Common myeloid progenitor, CD34-positive (primary cell): ENCODE measurements around the gene LYZL2.
A peak's percentile ranks its signal among the peaks of the same experiment; 100 is the strongest.
"Not testable (repeated sequence)": the region's sequence is repeated elsewhere in the genome, so short reads cannot be mapped to it uniquely, and the experiment has no call there.

Source experiments
- CTCF ChIA-PET: fragments of 350-600 bp; sonication (Branson Sonifier 250); formaldehyde crosslinking; loops from one replicate; lab custom pipeline; 2021; ENCODE audit warnings: antibody characterized with exemption; lab: Charles Lee
- POLR2A ChIA-PET: fragments of 350-600 bp; sonication (Branson Sonifier 250); formaldehyde crosslinking; loops from one replicate; lab custom pipeline; 2021; ENCODE audit warnings: antibody characterized with exemption; lab: Charles Lee
- DNase-seq, 3 donors: peaks; one replicate each; pipeline versions ENCODE4 v3.0.0 to v3.0.0-alpha.2; 2013
- H3K27ac ChIP-seq, 2 experiments: 1 replicate in 1 of 2; 2 replicates in 1 of 2; pipeline ENCODE4 v1.7.0; 2013; ENCODE audit warnings: inconsistent platforms in 2 of 2, low read length in 2 of 2, mild to moderate bottlenecking in 2 of 2, low read depth in 1 of 2, moderate library complexity in 1 of 2; ENCODE audit not compliant: severe bottlenecking in 2 of 2, insufficient read depth in 1 of 2, poor library complexity in 1 of 2
- H3K27me3 ChIP-seq, 5 experiments: replicated peaks in 2 of 5; 1 replicate in 3 of 5; 2 replicates in 2 of 5; pipeline versions ENCODE4 v1.6.1 to v1.7.0; 2013; ENCODE audit warnings: low read length in 4 of 5, mild to moderate bottlenecking in 2 of 5, moderate library complexity in 2 of 5, inconsistent platforms in 1 of 5; ENCODE audit not compliant: insufficient read depth in 5 of 5, control insufficient read depth in 4 of 5
- H3K36me3 ChIP-seq, 4 experiments: 1 replicate in 2 of 4; 2 replicates in 2 of 4; pipeline versions ENCODE4 v1.6.1 to v1.7.0; 2013; ENCODE audit warnings: low read length in 3 of 4, control low read depth in 1 of 4, mild to moderate bottlenecking in 1 of 4; ENCODE audit not compliant: control insufficient read depth in 4 of 4, insufficient read depth in 4 of 4
- H3K4me1 ChIP-seq, 4 experiments: 1 replicate in 3 of 4; 2 replicates in 1 of 4; pipeline versions ENCODE4 v1.6.1 to v1.7.1; 2013; ENCODE audit warnings: low read length in 3 of 4, mild to moderate bottlenecking in 3 of 4, control low read depth in 1 of 4, inconsistent platforms in 1 of 4, moderate library complexity in 1 of 4; ENCODE audit not compliant: control insufficient read depth in 4 of 4, insufficient read depth in 4 of 4; ENCODE audit errors: control extremely low read depth in 1 of 4
- H3K4me3 ChIP-seq, 7 experiments: 1 replicate in 4 of 7; 2 replicates in 3 of 7; pipeline versions ENCODE4 v1.5.1 to v1.7.0; 2013; ENCODE audit warnings: mild to moderate bottlenecking in 7 of 7, low read length in 6 of 7, moderate library complexity in 6 of 7, inconsistent platforms in 2 of 7, low read depth in 2 of 7, control low read depth in 1 of 7; ENCODE audit not compliant: insufficient read depth in 4 of 7, control insufficient read depth in 1 of 7; ENCODE audit errors: extremely low read depth in 1 of 7
- H3K9me3 ChIP-seq, 5 experiments: 1 replicate in 4 of 5; 2 replicates in 1 of 5; pipeline versions ENCODE4 v1.6.1 to v1.7.1; 2013; ENCODE audit warnings: low read length in 4 of 5, mild to moderate bottlenecking in 2 of 5, inconsistent platforms in 1 of 5, low read depth in 1 of 5, moderate library complexity in 1 of 5; ENCODE audit not compliant: control insufficient read depth in 4 of 5, insufficient read depth in 2 of 5; ENCODE audit errors: control extremely low read depth in 1 of 5
- WGBS: methylation state at CpG from one replicate; pipeline ENCODE4 v1.1.5; 2013; ENCODE audit not compliant: insufficient coverage; 5-methylcytosine and 5-hydroxymethylcytosine counted together

The LYZL2 gene

DNA sequence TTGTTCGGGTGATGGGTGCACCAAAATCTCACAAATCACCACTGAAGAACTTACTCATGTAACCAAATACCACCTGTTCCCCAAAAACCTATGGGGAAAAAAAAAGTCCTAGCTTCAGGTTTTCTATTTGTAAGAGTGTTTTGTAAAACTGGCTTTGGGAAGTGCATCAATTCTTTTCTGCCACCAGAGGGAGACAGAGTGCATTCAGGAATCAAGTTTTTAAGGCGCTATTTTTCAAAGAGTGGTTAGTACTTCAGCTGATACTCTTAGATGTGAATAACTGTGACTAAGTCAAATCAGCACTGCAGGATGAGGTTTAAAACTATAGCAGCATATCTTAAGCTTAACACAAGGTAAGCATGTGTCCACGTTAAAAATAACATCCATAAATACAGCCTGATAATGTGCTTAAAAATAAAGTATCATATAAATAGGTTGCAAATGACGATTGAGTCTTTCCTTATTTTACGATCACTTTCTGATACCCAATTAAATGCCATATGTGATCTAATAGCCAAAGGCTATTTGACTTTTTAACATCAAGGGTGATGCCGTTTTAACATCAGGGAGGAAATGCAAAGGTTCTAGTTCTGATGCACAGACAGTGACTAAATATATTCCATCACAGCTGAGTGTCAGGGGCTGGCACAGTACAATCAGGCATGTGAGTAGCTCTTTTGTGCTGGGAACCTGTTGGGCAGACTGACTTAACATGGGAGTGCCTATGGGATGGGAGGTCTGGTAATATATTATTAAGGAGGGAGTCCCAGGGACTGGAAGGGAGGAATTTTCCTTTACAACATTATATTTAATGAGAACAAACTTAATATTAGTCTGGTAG, 10.6 kb upstream of the LYZL2 start:
- POLR2A ChIA-PET = no interaction called here
- CTCF ChIA-PET = interaction anchor here (0.7 to 2.8 kb wide), 17 partner anchors 8 to 1173 kb away, joined by 3 to 13 read pairs (median 3); partner anchors contain the start of gene LYZL2
- H3K9me3 ChIP-seq = no peaks in the 10 kb centered on the region
- WGBS = 88% methylated on average over 1 of the region's 6 CpGs
- H3K4me1 ChIP-seq = no peaks in the 10 kb centered on the region
- peak; percentile 64 to 86 (median 76) for DNase-seq
- H3K27me3 ChIP-seq = peaks cover 3 to 42% (median 13%) of the 10 kb centered on the region in 5 experiments
- H3K27ac ChIP-seq = no peak overlapping the region
- no peak overlapping the region for H3K4me3 ChIP-seq
- H3K36me3 ChIP-seq = no peaks in the 10 kb centered on the region

DNA sequence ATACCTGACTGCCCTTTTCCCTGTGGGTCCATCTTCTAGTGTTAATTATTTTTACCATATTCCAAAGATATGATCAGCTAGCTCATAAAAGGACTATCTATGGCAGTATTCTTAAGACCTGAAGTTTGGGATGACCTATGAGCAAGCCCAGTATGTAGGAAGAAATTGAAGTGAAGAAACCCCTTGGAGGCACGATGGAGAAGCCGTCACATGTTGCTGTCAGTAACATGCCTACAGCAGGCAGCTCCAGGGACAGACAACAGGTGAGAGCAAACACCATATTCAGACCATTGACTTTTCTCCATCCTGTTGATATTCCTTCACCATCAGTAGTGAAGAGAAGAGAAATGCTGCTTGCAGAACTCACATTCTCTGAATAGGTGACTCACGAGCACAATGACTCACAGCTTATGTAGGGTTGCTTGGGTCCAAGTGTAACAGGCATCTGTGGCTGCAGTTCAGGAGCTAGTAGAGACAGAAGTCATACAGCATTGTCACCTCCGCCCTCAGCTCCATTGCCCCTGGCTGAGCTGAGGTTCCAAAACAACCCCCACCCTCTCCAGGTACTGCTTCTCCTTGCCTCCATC, 8.4 kb upstream of the LYZL2 start:
- ChIA-PET CTCF (interaction anchor here (0.7 to 2.8 kb wide), 7 partner anchors 8 to 240 kb away, joined by 3 to 13 read pairs (median 3); partner anchors contain the start of gene LYZL2), POLR2A (no interaction called here)
- peaks cover 0 to 25% (median 10%) of the 10 kb centered on the region in 5 experiments for H3K27me3 ChIP-seq
- H3K9me3 ChIP-seq = no peaks in the 10 kb centered on the region
- H3K36me3 ChIP-seq = no peaks in the 10 kb centered on the region
- H3K27ac ChIP-seq = no peak overlapping the region
- peak in 2 of 3 donors; percentile 37 to 54 for DNase-seq
- no peak overlapping the region for H3K4me3 ChIP-seq
- H3K4me1 ChIP-seq = no peaks in the 10 kb centered on the region
- WGBS = 100% methylated on average over 3 of the region's 4 CpGs

DNA sequence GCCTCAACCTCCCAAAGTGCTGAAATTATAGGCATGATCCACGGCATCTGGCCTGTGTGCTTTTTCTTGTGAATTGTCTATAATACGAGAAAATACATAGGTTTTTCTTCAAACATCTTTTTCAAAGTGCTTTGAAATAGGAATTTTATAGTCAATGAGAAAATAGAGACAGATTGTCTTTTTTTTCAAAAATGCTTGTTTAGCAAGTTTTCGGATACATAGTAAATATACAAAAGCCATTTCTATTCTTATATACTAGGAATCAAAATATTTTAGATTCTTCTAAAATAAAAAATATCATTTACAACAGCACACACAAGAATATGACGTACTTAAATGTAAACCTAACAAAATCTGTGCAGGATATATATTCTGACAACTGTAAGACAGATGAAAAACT, 1.6 kb upstream of the LYZL2 start:
- no peak overlapping the region for H3K27ac ChIP-seq
- peaks cover 0 to 2% (median 0%) of the 10 kb centered on the region in 5 experiments for H3K27me3 ChIP-seq
- H3K9me3 ChIP-seq = no peaks in the 10 kb centered on the region
- no peak overlapping the region for H3K4me3 ChIP-seq
- ChIA-PET POLR2A (no interaction called here), CTCF (no interaction called here)
- no peak for DNase-seq
- H3K36me3 ChIP-seq = no peaks in the 10 kb centered on the region
- H3K4me1 ChIP-seq = no peaks in the 10 kb centered on the region
- 100% methylated on average over 2 of the region's 4 CpGs for WGBS

DNA sequence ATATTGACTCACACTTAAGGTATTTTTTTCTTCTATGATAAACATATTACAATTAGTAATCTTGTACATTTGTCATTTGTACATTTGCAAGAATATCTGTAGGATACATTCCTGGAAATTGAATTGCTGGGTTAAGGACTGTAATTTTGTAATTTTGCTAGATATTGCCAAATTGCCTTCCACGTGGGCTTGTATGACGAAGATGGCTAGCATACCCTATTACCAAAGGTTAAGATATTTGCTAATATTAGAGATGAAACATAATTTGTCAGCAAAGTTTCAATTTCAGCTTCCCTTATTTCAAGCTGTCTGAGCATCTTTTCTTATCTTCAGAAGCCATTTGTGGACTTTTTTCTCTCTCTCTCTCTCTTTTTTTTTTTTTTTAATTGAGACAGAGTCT, 1.0 kb upstream of the LYZL2 start:
- POLR2A ChIA-PET = no interaction called here
- no peaks in the 10 kb centered on the region for H3K9me3 ChIP-seq
- no CpG with 5 or more reads among the region's 2 CpGs for WGBS
- no peaks in the 10 kb centered on the region for H3K4me1 ChIP-seq
- H3K4me3 ChIP-seq = no peak overlapping the region
- H3K27me3 ChIP-seq = peaks cover 0 to under 1% (median 0%) of the 10 kb centered on the region in 5 experiments
- DNase-seq = no peak
- CTCF ChIA-PET = interaction anchor here (1.6 kb wide), 1 partner anchor 9 kb away, joined by 7 read pairs; no protein-coding TSS in a partner anchor
- no peak overlapping the region for H3K27ac ChIP-seq
- H3K36me3 ChIP-seq = no peaks in the 10 kb centered on the region

DNA sequence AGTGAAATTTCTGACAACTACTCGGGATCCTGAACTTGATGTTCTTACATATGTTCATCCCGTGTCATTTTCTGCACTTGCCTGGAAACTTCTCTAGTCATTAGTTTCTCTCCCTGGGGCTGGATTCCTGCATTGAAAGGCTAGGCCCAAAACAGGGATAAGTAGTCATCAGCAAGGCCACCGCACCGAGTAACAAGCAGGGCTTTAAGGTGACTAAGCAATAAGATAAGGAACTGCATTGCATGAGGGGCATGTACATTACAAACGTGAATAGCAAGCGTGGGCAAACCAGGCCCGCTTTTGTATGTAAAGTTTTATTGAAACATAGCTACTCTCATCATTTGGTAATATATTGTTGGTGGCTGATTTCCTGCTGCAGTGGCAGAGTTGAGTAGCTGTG, 977 bp downstream of the LYZL2 start:
- H3K27me3 ChIP-seq, H3K4me3 ChIP-seq, POLR2A ChIA-PET, H3K4me1 ChIP-seq, H3K36me3 ChIP-seq, H3K27ac ChIP-seq, DNase-seq, H3K9me3 ChIP-seq, CTCF ChIA-PET: not testable (repeated sequence)
- whole genome bisulfite sequencing = 88% methylated on average over 1 of the region's 7 CpGs

DNA sequence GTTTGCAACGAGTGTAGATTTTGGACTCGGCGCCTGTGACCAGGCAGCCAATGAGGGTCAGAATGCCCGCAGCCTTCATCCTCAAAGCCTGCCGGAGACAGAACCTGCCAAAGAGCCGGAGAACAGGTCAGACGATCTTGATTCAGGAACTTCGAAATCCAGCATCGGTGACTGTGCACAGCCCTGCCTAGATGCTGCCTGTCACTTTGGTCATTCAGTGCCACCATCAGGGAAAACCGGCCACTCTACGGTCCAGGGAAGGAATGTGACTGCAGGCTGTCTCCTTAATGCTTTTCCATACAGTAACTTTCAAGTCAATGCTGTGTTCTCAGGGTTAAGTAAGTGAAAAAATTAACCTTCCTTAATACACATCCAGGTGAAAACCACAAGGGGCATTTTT, 2.7 kb downstream of the LYZL2 start:
- DNase-seq, H3K27me3 ChIP-seq, CTCF ChIA-PET, H3K4me1 ChIP-seq, H3K27ac ChIP-seq, H3K36me3 ChIP-seq, POLR2A ChIA-PET, H3K9me3 ChIP-seq, H3K4me3 ChIP-seq: not testable (repeated sequence)
- 94% methylated on average over 3 of the region's 11 CpGs for WGBS

DNA sequence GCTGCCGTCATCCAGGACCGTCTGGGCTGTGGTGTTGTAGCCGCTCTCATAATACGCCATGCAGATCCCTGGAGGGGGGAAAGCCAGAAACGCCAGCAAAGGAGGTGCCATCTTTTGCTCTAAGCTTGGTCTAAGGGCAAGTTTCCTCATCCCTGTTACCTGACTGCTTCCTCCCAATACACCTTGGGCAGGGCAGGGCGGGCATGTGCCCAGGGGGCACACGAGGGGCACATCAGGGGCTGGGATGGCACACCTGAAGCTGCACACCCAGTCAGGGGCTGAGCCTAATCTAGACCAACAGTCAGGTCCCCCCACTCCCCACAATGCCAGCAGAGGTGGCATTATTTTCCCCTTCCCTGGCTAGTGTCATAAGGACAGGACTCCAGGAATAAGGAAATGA, 3.4 kb downstream of the LYZL2 start:
- H3K9me3 ChIP-seq, H3K4me3 ChIP-seq, H3K27me3 ChIP-seq, DNase-seq, H3K4me1 ChIP-seq, POLR2A ChIA-PET, H3K27ac ChIP-seq, H3K36me3 ChIP-seq: not testable (repeated sequence)
- CTCF ChIA-PET = interaction anchor here (0.9 to 1.6 kb wide), 2 partner anchors 11 to 234 kb away, joined by 3 read pairs; no protein-coding TSS in a partner anchor
- WGBS = 94% methylated on average over 6 of the region's 7 CpGs
